Activated naive CD8-positive, alpha-beta T cell treated with anti-CD3 and anti-CD28 coated beads for 36 hours (primary cell): ENCODE measurements around the gene RUNX3. TPM values are rescaled to one million over a fixed set of nuclear protein-coding genes. Genes with fewer than 3 reads are reported as not detected.
"Not testable (repeated sequence)": the region's sequence is repeated elsewhere in the genome, so short reads cannot be mapped to it uniquely, and the experiment has no call there.

Experiments
- DNase-seq: peaks from one replicate; pipeline ENCODE4 v3.0.0; 2021
- H3K27ac Mint-ChIP-seq: one replicate; pipeline ENCODE4 v1.8.0; 2022; ENCODE audit warnings: mild to moderate bottlenecking, moderate library complexity, mixed read lengths
- H3K27me3 Mint-ChIP-seq: one replicate; pipeline ENCODE4 v1.8.0; 2022; ENCODE audit warnings: mild to moderate bottlenecking, mixed read lengths
- H3K36me3 Mint-ChIP-seq: one replicate; pipeline ENCODE4 v1.8.0; 2021; ENCODE audit warnings: mild to moderate bottlenecking, mixed read lengths
- H3K4me1 Mint-ChIP-seq: one replicate; pipeline ENCODE4 v1.8.0; 2021; ENCODE audit warnings: mixed read lengths
- H3K4me3 Mint-ChIP-seq: one replicate; pipeline ENCODE4 v1.8.0; 2022; ENCODE audit warnings: mild to moderate bottlenecking, moderate library complexity, mixed read lengths
- H3K9me3 Mint-ChIP-seq: one replicate; pipeline ENCODE4 v1.8.0; 2022; ENCODE audit warnings: mixed read lengths
- total RNA-seq, 2 experiments: library from RNA; stranded (reverse); gene quantifications; one replicate each; pipeline ENCODE4 v1.2.3, GENCODE V29; 2021

Gene RUNX3
- total RNA-seq, result 100 to 1,000 TPM; 144 TPM

DNA sequence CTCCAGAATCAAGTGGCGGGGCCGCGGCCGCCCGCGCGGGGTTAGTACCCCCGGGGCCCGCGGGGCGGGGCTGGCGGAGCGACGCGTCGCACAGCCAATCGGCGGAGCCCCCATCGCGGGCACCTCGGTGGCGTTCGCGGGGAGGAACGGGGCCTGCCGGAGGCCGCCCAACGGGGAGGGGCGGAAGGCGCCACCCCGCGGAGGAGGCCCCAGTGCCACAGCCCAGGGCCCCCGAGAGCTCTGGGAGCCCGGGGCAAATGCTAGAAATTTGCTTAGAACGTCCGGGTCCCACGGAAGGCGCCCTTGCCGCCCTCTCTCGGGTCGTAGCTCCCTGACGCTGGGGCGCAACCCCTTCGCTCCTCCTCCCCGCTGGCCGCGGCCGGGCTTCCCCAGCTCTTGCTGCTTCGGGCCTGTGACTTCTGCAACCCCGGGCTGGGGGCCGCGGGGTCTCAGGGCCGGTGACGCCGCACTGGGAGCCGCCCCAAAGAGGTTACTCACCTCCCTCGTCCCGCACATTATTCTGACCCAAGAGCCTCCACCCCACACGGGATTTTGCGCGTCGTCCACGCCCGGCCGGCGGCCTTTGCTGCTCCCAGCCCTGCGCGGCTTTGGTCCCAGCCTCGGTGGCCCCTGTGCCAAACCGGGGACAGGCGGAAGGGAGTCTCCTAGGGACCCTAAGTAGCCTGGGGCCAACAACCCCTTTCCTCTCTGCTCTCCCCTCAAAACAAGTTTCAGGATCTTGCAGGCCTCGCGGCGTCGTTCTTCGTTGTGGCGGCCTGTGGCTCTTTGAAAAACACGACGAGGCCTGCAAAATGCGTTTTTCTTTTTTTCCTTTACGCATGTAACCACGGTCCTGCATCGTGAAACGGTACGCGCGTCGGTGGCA is at the start of gene RUNX3:
Gene RUNX3 (minus strand): TSS at position 17 of the 886 bp plus-strand sequence. CDS start 408 bp downstream, outside the sequence.
- H3K36me3 Mint-ChIP-seq, result peaks cover 67% of the 10 kb centered on the region
- no peaks in the 10 kb centered on the region for H3K27me3 Mint-ChIP-seq
- peak within 1 kb of the TSS; percentile 95 for H3K27ac Mint-ChIP-seq
- peak within 1 kb of the TSS; percentile 97 for H3K4me3 Mint-ChIP-seq
- H3K9me3 Mint-ChIP-seq, result no peaks in the 10 kb centered on the region
- DNase-seq, result peak; percentile 96
- H3K4me1 Mint-ChIP-seq, result peaks cover 54% of the 10 kb centered on the region

DNA sequence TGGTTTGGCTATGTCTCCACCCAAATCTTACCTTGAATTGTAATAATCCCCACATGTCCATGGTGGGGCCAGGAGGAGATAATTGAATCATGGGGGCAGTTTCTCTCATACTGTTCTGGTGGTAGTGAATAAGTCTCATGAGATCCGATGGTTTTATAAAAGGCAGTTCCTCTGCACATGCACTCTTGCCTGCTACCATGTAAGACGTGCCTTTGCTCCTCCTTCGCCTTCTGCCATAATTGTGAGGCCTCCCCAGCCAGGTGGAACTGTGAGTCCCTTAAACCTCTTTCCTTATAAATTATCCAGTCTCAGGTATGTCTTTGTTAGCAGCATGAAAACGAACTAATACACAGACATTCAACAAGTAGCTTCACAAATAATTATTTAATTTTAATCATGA is 49.2 kb upstream of the RUNX3 start:
- H3K27me3 Mint-ChIP-seq, DNase-seq, H3K4me3 Mint-ChIP-seq: not testable (repeated sequence)
- H3K36me3 Mint-ChIP-seq, result peaks cover 51% of the 10 kb centered on the region
- peak overlapping the region; percentile 94 for H3K27ac Mint-ChIP-seq
- peaks cover 75% of the 10 kb centered on the region for H3K4me1 Mint-ChIP-seq
- peaks cover 32% of the 10 kb centered on the region for H3K9me3 Mint-ChIP-seq

DNA sequence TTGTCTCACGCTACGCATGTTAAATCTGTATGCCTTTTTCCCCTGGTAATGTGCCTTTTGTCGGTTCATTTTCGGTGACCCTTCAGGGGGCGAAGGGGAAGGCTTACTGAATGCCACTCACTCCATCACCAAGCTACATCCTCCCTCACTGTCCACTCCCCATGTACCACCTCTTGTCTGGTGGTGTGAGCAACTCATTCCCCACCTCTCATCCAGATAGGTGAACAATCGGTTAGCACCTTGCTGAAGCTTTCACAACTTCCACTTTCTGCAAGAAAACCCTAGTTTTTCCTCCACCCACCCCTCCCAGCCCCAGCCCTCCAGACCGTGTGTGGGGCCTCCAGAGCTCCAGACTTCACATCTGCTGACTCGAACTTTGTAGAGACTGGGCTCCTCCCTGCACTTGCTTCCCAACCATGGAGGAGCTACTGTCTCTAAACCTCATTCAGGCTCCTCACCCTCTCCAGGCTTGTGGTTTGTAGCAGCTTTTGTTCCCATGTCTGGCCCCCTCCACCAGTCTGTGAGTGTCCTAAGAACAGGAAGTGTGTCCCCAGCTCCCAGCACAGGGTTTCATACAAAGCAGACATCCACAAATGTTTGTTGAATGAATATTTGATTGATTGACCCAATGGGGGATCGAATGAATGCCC is 48.4 kb upstream of the RUNX3 start:
- peaks cover 71% of the 10 kb centered on the region for H3K4me1 Mint-ChIP-seq
- DNase-seq, result no peak
- peak overlapping the region; percentile 94 for H3K27ac Mint-ChIP-seq
- H3K27me3 Mint-ChIP-seq, result no peaks in the 10 kb centered on the region
- H3K9me3 Mint-ChIP-seq, result peaks cover 36% of the 10 kb centered on the region
- peaks cover 53% of the 10 kb centered on the region for H3K36me3 Mint-ChIP-seq
- H3K4me3 Mint-ChIP-seq, result peak overlapping the region; percentile 35

DNA sequence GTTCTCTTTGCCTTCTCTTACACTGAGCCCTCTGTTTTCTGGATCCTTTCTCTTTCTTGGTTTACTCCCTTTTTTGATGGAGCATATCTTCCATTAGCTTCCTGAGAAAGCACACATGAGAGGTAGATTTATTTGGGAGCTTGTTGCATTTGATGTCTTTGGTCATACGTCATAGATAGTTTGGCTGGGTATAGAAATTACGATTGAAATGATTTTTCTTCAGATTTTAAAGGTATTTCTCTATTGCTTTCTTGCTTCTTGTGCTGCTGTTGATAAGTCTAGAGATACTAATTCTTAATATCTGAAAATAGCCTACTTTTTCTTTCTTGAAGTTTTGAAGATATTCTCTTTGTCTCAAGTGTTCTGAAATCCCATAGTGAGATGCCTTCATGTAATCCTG is 45.3 kb upstream of the RUNX3 start:
- H3K4me3 Mint-ChIP-seq, result no peak overlapping the region

DNA sequence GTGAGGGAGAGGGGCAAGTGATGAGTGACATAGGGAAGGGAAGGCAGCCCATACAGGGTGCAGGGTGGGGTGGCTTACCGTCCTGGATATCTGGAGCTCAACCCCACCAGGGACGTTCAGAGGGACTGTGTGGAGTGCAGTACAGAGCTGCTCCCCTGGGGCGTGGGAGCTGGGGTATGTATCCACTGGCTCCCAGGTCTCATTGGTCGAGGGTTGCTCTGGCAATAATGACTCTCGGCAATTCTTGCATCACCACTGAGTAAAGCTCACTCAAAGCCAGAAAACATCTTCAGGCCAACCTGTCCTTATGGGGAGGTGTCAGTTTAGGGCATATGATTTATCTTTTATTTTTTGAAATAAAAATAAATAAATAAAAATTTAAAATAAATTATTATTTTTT is 43.2 kb upstream of the RUNX3 start:
- Mint-ChIP-seq H3K9me3 (peaks cover 35% of the 10 kb centered on the region), H3K27ac (peak overlapping the region; percentile 56), H3K4me3 (no peak overlapping the region), H3K4me1 (peaks cover 63% of the 10 kb centered on the region), H3K36me3 (peaks cover 51% of the 10 kb centered on the region), H3K27me3 (no peaks in the 10 kb centered on the region)
- no peak for DNase-seq

More for the DNA sequence above, 45.3 kb upstream of the RUNX3 start:
- H3K4me1 Mint-ChIP-seq, result peaks cover 66% of the 10 kb centered on the region
- no peaks in the 10 kb centered on the region for H3K27me3 Mint-ChIP-seq
- no peak overlapping the region for H3K27ac Mint-ChIP-seq
- H3K36me3 Mint-ChIP-seq, result peaks cover 61% of the 10 kb centered on the region
- peaks cover 39% of the 10 kb centered on the region for H3K9me3 Mint-ChIP-seq
- no peak for DNase-seq

DNA sequence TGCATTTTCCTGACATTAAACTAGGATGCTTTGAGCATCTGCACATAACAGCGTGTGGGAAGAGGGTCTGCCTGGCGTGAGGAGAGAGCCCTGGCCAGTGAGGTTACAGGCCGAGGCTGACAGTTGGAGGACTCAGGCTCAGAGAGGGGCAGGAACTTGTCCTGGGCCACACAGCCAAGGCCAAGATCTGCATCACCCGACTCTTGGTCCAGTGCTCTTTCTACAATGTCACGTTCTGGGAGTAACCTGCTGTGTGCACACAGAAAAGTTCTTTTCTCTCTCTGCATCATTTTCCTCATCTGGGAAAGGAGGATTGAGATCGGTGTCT is 42.8 kb upstream of the RUNX3 start:
- H3K4me1 Mint-ChIP-seq, result peaks cover 60% of the 10 kb centered on the region
- no peak for DNase-seq
- peak overlapping the region; percentile 18 for H3K4me3 Mint-ChIP-seq
- H3K27me3 Mint-ChIP-seq, result no peaks in the 10 kb centered on the region
- peaks cover 47% of the 10 kb centered on the region for H3K36me3 Mint-ChIP-seq
- peak overlapping the region; percentile 56 for H3K27ac Mint-ChIP-seq
- H3K9me3 Mint-ChIP-seq, result peaks cover 31% of the 10 kb centered on the region

DNA sequence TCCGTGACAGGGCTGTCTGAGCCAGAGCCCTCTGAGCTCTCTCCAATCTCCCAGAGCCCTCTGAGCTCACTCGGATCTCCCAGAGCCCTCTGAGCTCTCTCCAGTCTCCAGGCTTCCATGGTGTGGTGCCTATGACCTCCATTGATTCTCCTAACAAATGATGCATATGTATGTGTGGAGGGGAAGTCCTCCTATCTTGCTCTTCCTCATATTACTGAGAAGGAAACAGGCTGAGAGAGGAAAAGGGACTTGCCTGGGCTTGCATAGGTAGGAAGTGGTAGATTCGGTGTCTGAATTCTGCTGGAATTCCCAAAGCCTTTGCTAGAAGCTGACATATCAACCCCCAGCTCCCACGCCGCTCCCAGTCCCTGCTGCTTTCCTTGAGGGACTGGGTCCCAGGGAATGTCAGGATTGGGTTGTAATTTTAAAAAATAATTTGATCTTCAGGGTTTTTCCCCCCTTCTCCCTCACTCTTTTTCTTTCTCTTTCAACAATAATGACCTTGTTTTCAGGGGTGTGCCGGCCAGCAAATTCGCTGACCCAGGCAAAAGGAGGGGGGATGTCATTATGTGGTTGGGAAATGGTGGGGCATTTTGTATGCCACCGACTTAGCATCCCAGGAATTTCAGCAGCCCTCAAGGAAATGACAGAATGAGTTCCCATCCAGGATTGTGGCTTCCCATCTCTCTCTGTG is 42.3 kb upstream of the RUNX3 start:
- Mint-ChIP-seq H3K27me3 (no peaks in the 10 kb centered on the region), H3K36me3 (peaks cover 45% of the 10 kb centered on the region), H3K9me3 (peaks cover 30% of the 10 kb centered on the region), H3K27ac (peak overlapping the region; percentile 92), H3K4me3 (peak overlapping the region; percentile 18), H3K4me1 (peaks cover 62% of the 10 kb centered on the region)
- no peak for DNase-seq

DNA sequence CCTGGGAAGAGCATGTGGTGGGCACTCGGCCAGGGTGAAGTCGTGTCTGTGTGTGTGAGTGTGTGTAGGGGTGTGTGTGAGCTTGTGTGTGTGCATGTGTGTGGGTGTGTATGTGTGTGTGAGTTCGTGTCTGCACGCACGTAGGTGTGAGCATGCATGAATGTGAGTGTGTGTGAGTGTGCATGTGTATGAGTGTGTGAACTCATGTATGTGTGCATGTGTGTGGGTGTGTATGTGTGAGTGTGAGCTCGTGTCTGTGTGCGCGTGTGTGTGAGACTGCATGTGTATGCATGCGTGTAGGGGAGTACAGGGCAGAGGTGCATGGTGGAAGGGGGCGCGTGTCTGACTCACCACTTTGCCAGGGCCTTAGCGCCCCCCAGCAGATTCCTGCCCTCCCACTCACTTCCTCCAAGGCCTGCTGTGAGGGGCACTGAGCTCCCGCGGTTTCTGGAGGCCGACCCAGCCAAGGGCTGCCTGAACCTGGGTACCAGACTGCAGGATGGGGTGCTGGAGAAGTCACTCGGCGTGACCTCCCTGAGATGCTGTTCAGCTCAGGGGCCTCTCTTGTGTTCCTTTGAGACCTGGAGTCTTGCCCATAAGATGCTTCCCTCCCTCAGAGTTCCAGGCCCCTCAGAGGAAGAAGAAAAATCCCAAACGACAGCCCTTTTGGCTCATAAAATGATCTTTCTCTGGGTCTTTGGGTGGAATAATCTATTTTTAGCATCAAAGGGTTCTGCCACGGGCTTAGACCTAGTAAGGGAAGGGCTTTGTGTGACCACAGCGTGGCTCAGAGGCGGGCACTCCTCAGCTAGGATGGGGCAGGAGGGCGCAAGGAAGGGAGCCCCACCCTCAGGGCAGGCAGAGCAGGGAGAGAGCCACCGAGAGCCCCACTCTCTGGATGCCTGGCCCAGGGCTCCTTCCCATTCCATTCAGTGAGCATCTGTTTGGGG is 41.1 kb upstream of the RUNX3 start:
- Mint-ChIP-seq H3K36me3 (peaks cover 35% of the 10 kb centered on the region), H3K27ac (peak overlapping the region; percentile 92), H3K9me3 (peaks cover 23% of the 10 kb centered on the region), H3K4me1 (peaks cover 66% of the 10 kb centered on the region), H3K27me3 (no peaks in the 10 kb centered on the region), H3K4me3 (peak overlapping the region; percentile 81)
- peak; percentile 70 for DNase-seq

DNA sequence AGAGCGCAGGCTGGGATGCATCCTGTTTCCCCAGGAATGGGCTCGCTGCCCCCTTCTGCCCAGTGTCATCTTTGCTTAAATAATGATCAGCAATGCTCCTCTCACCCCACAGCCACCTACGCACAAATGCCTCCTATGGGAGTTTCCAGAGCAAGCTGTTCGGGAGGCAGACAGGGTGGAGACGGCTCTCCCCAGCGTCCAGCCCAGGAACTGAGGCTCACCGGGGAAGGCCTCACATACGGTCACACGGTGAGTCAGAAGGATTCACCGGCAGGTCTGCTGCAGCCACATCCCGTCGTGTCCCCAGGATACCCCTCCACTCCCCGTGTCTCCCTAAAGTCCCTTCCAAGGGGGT is 40.3 kb upstream of the RUNX3 start:
- Mint-ChIP-seq H3K27ac (peak overlapping the region; percentile 92), H3K9me3 (peaks cover 18% of the 10 kb centered on the region), H3K4me1 (peaks cover 74% of the 10 kb centered on the region), H3K27me3 (no peaks in the 10 kb centered on the region), H3K36me3 (peaks cover 29% of the 10 kb centered on the region), H3K4me3 (peak overlapping the region; percentile 81)
- no peak for DNase-seq

DNA sequence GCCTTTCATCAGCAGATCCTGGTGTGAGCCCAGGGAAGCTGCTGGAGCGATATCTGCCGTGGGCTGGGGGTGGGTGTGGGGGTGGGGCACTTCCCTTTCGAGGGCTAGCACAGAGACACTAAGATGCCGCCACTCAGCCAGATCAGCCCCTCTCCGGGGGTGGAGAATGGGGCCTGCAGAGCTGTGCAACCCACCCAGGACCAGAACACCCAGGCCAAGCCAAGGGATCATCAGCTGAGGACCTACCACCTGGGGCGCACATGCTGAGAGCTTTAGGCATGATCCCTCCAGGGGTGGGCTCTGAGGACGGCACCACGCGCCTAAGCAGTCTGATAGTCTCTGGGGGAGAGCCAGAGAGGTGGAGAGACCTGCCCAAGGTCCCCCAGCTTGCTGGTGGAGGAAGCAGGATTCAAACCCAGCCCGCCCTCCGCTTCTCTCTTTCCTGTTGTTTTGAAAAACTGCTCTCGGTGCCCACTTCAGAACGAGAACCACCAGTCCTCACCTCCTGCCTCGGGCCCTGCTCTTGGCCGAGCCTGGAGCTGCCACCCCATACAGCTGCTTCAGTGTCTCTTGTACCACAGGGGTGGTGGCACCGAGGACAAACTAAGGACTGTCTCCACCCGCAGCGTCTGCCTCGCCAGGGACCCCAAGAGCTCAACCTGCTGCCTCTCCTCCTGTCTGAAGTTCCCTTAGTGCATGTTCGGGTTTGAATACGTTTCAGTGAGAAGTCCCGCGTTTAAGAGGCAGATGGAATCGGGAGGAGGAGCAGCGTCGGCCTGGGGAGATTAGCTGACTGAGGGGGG is 39.7 kb upstream of the RUNX3 start:
- Mint-ChIP-seq H3K27me3 (no peaks in the 10 kb centered on the region), H3K4me3 (peak overlapping the region; percentile 81), H3K27ac (peak overlapping the region; percentile 92), H3K36me3 (peaks cover 24% of the 10 kb centered on the region), H3K9me3 (peaks cover 13% of the 10 kb centered on the region), H3K4me1 (peaks cover 78% of the 10 kb centered on the region)
- DNase-seq, result no peak

DNA sequence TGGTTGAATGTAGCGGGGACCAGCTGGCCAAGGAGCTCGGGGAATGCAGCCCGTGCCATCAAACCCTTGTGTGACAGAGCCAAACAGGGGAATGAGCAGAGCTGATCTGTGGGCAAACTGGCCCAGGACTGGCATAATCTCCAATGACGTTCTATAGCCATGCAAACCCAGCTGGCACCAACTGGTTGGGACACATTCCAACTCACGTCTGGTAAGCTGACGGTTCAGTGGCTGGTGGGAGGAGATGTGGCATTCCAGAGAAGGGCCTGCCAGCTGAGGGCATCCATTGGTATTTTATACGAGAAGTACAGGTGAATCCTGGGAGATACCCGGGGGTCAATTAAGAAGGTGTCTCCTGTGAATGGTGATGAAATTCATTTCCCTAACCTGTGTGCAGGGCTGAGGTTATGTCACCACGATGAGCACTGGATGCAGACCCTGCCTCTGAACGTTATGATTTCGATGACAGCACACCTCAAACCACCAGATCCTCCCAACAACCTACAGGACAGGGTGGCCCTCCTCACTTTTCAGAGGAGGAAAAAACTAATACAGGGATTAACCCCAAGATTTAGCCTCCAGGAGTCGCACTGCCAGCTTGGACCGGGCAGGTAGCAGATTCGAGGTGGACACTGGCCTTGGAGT is 39.0 kb upstream of the RUNX3 start:
- H3K4me3 Mint-ChIP-seq, result peak overlapping the region; percentile 81
- no peak for DNase-seq
- H3K27me3 Mint-ChIP-seq, result no peaks in the 10 kb centered on the region
- H3K27ac Mint-ChIP-seq, result peak overlapping the region; percentile 92
- H3K4me1 Mint-ChIP-seq, result peaks cover 75% of the 10 kb centered on the region
- H3K36me3 Mint-ChIP-seq, result peaks cover 23% of the 10 kb centered on the region
- H3K9me3 Mint-ChIP-seq, result peaks cover 5% of the 10 kb centered on the region

DNA sequence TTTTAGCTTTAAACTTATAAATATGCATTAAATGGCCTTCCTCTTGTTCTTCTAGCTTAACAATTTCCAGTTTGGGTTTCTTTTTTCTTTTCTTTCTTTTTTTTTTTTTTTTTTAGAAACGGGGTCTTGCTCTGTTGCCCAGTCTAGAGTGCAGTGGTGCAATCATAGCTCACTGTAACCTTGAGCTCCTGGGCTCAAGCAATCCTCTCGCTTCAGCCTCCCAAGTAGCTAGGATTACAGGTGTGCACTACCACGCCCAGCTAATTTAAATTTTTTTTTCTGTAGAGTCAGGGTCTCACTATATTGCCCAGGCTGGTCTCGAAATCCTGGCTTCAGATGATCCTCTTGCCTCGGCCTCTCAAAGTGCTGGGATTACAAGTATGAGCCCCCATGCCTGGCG is 37.9 kb upstream of the RUNX3 start:
- Mint-ChIP-seq H3K27ac (peak overlapping the region; percentile 92), H3K36me3 (peaks cover 27% of the 10 kb centered on the region), H3K4me1 (peaks cover 69% of the 10 kb centered on the region), H3K9me3 (peaks cover under 1% of the 10 kb centered on the region), H3K4me3 (no peak overlapping the region), H3K27me3 (no peaks in the 10 kb centered on the region)
- DNase-seq, result no peak

DNA sequence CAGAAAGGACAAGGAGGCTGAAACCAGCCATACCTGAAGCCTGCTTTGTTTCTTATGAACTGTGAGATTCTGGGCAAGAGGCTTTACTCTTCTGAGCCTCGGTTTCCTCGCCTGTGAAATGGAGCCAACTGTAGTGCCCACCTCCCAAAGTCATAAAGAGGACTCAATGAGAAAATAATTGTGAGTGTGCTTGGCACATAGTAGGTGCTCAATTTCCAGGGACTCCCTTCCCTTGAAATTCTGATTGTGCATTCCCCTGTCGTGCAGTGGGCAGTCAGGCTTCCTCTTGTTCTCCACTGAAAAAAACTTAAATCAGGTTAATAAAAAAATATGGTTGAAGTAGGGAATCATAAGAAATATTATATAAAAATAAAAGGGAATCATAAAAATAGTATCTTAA is 37.5 kb upstream of the RUNX3 start:
- Mint-ChIP-seq H3K9me3 (no peaks in the 10 kb centered on the region), H3K27ac (peak overlapping the region; percentile 97), H3K36me3 (peaks cover 27% of the 10 kb centered on the region), H3K4me1 (peaks cover 65% of the 10 kb centered on the region), H3K4me3 (no peak overlapping the region), H3K27me3 (no peaks in the 10 kb centered on the region)
- DNase-seq, result no peak
